Stimulated activated naive CD4-positive, alpha-beta T cell (primary cell): Measurements from ENCODE around the gene ABCB11.
A peak's percentile ranks its signal among the peaks of the same experiment; 100 is the strongest.

Experiments used
- DNase-seq, 6 experiments: peaks; one replicate each; lab custom pipeline; 2025; lab: John Stamatoyannopoulos, UW

Gene ABCB11

GRCh38 chr2:168974428-168974827, 56.7 kb downstream of the ABCB11 start:
- DNase-seq = peak in 1 of 6 experiments; percentile 3

- DNase-seq = no peak
These were observed 59.9 kb downstream of the ABCB11 start for GRCh38 chr2:168971261-168971660.

GRCh38 chr2:168970711-168971233, 60.4 kb downstream of the ABCB11 start:
- DNase-seq = no peak

GRCh38 chr2:168969865-168970264, 61.3 kb downstream of the ABCB11 start:
- DNase-seq = no peak

GRCh38 chr2:168968342-168968741, 62.8 kb downstream of the ABCB11 start:
- DNase-seq = no peak

GRCh38 chr2:168964251-168964807, 66.8 kb downstream of the ABCB11 start:
- DNase-seq = no peak

GRCh38 chr2:168962636-168963035, 68.5 kb downstream of the ABCB11 start:
- DNase-seq = no peak

GRCh38 chr2:168961450-168962229, 69.5 kb downstream of the ABCB11 start:
- DNase-seq = peak in 5 of 6 experiments; percentile 2 to 61 (median 22)

GRCh38 chr2:168956392-168956791, 74.7 kb downstream of the ABCB11 start:
- DNase-seq = no peak

GRCh38 chr2:168955321-168955720, 75.8 kb downstream of the ABCB11 start:
- no peak for DNase-seq

GRCh38 chr2:168954256-168954655, 76.9 kb downstream of the ABCB11 start:
- DNase-seq = no peak

GRCh38 chr2:168952424-168952823, 78.7 kb downstream of the ABCB11 start:
- DNase-seq = no peak

- no peak for DNase-seq
These were observed 79.3 kb downstream of the ABCB11 start for GRCh38 chr2:168951871-168952270.

- DNase-seq = no peak
These were observed 81.8 kb downstream of the ABCB11 start for GRCh38 chr2:168949324-168949723.

- DNase-seq = no peak
These were observed 82.4 kb downstream of the ABCB11 start for GRCh38 chr2:168948621-168949212.

- no peak for DNase-seq
These were observed 85.6 kb downstream of the ABCB11 start for GRCh38 chr2:168945508-168945907.

GRCh38 chr2:168944065-168944464, 87.1 kb downstream of the ABCB11 start:
- DNase-seq = no peak

GRCh38 chr2:168941297-168941696, 89.8 kb downstream of the ABCB11 start:
- DNase-seq = no peak

- DNase-seq = no peak
These were observed 91.2 kb downstream of the ABCB11 start for GRCh38 chr2:168939918-168940317.

GRCh38 chr2:168939061-168939460, 92.1 kb downstream of the ABCB11 start:
- no peak for DNase-seq

GRCh38 chr2:168935810-168936581, 95.1 kb downstream of the ABCB11 start:
- DNase-seq = no peak

GRCh38 chr2:168934826-168935225, 96.3 kb downstream of the ABCB11 start:
- DNase-seq = no peak
